Activated T-helper 1 cell treated with anti-CD3 and anti-CD28 coated beads, Interleukin-12 subunit alpha, Interleukin-12 subunit beta, Interleukin-2, Interleukin-4 antibody, amounts not matched to agents 30 ng/mL and 10 ng/mL and 1 ng/mL, durations not matched to agents 14 hours and 24 hours and 36 hours (primary cell): Measurements from ENCODE around the gene ACRBP. TPM values are rescaled to one million over a fixed set of nuclear protein-coding genes. Genes with fewer than 3 reads are reported as not detected.

Source experiments
- DNase-seq: peaks from one replicate; pipeline ENCODE4 v3.0.0; 2021; ENCODE audit warnings: low spot score
- H3K27ac Mint-ChIP-seq: one replicate; pipeline ENCODE4 v1.8.0; 2021; ENCODE audit warnings: mild to moderate bottlenecking, mixed read lengths
- H3K27me3 Mint-ChIP-seq: one replicate; pipeline ENCODE4 v1.8.0; 2022; ENCODE audit warnings: mild to moderate bottlenecking, moderate library complexity, mixed read lengths; ENCODE audit not compliant: insufficient read depth
- H3K36me3 Mint-ChIP-seq: one replicate; pipeline ENCODE4 v1.8.0; 2021; ENCODE audit warnings: low read depth, mixed read lengths
- H3K4me1 Mint-ChIP-seq: one replicate; pipeline ENCODE4 v1.8.0; 2021; ENCODE audit warnings: low read depth, mixed read lengths
- H3K4me3 Mint-ChIP-seq: one replicate; pipeline ENCODE4 v1.8.0; 2021; ENCODE audit warnings: mild to moderate bottlenecking, moderate library complexity, mixed read lengths
- H3K9me3 Mint-ChIP-seq: one replicate; pipeline ENCODE4 v1.8.0; 2021; ENCODE audit warnings: mixed read lengths
- intact Hi-C: fragments of 100-400 bp; cut with micrococcal nuclease; formaldehyde crosslinking; loops from one replicate; pipeline ENCODE4 v1.15.1; 2024
- total RNA-seq: library from RNA; stranded (reverse); gene quantifications from 2 replicates; pipeline ENCODE4 v1.2.3, GENCODE V29; 2022

Gene ACRBP
- 0.83 and 1.0 TPM in 2 replicates for total RNA-seq

- H3K27ac Mint-ChIP-seq: peak within 1 kb of the TSS; percentile 30
- intact Hi-C loops: no loop called here
Measured at GRCh38 chr12:6647083-6647604, at the start of gene ACRBP. ACRBP (minus strand) TSS chr12:6647432; CDS start chr12:6647366, 66 bp downstream.

DNA sequence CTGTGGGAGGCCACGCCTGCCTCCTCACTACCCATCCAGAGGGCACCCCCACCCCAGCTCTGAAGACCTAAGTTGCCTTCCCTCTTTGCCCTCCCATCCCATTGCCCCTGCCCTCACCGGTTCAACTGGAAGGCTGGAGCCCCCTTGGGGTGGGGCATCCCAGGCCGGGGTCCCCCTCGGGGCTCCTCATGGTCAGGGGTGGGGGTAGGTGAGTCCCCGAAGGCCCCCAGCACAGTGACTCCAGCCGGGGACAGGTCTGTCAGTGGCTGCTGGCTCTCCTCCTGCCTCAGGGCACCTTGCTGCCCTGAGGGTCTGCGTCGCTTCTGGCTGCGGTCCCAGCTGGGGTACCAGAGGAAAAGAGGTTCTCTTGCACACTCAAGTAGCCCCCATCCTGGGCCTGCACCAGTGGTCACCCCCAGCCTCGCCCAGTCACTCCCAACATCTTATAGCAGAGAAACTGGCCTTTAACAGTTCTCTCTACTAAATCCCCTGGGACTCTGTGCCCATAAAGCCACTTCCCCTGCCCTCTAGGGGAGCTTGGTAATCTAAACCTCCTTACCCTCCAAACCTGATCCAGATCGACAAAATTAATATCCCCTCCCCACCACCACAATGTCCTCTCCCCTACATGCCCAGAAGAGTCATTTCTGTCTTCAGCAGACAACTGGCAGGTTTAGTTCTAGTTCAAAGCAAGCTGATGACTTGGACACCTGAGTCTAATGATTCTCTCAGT lies 48.2 kb upstream of the ACRBP start:
- intact Hi-C loops: no loop called here
- no peak overlapping the region for H3K4me3 Mint-ChIP-seq
- no peaks in the 10 kb centered on the region for H3K9me3 Mint-ChIP-seq
- no peak overlapping the region for H3K27ac Mint-ChIP-seq
- H3K4me1 Mint-ChIP-seq: peaks cover 16% of the 10 kb centered on the region
- no peak for DNase-seq
- peaks cover 26% of the 10 kb centered on the region for H3K27me3 Mint-ChIP-seq
- H3K36me3 Mint-ChIP-seq: no peaks in the 10 kb centered on the region

More at GRCh38 chr12:6647083-6647604, at the start of gene ACRBP:
- DNase-seq: peak; percentile 28
- H3K9me3 Mint-ChIP-seq: peaks cover 21% of the 10 kb centered on the region
- peak within 1 kb of the TSS; percentile 61 for H3K4me3 Mint-ChIP-seq
- peaks cover 14% of the 10 kb centered on the region for H3K4me1 Mint-ChIP-seq
- H3K36me3 Mint-ChIP-seq: peaks cover 27% of the 10 kb centered on the region
- peaks cover 1% of the 10 kb centered on the region for H3K27me3 Mint-ChIP-seq

DNA sequence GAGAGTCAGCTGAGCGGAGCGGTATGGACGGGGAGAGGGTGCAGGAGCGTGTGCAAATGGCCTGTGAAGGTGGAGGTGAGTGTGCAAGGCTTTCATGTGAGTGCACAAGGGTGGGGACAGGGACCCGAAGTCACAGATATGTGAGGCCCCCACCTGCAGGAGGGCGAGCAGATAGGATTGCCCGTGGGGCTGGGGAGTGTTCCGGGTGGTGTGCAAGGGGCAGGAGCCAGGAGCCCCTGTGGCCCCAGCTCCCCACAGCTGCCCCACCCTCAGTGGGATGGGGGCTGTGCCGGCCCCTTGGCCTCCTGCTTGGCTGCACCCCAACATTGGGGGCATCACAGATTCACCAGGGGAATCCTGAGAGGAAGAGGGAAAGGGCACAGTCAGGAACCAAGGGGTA lies 47.5 kb upstream of the ACRBP start:
- peaks cover 23% of the 10 kb centered on the region for H3K4me1 Mint-ChIP-seq
- no peak overlapping the region for H3K27ac Mint-ChIP-seq

GRCh38 chr12:6693832-6694355 lies 46.7 kb upstream of the ACRBP start:
- no peak for DNase-seq
- Mint-ChIP-seq H3K4me1 (peaks cover 17% of the 10 kb centered on the region), H3K9me3 (no peaks in the 10 kb centered on the region), H3K27ac (no peak overlapping the region), H3K36me3 (no peaks in the 10 kb centered on the region), H3K4me3 (no peak overlapping the region), H3K27me3 (peaks cover 16% of the 10 kb centered on the region)
- intact Hi-C loops: no loop called here

More for the DNA sequence above, 47.5 kb upstream of the ACRBP start:
- Mint-ChIP-seq H3K27me3 (peaks cover 24% of the 10 kb centered on the region), H3K36me3 (no peaks in the 10 kb centered on the region), H3K4me3 (no peak overlapping the region), H3K9me3 (no peaks in the 10 kb centered on the region)
- intact Hi-C loops: no loop called here
- no peak for DNase-seq

GRCh38 chr12:6692888-6693287 lies 45.7 kb upstream of the ACRBP start:
- H3K36me3 Mint-ChIP-seq: peaks cover 4% of the 10 kb centered on the region
- no peak for DNase-seq
- intact Hi-C loops: no loop called here
- no peak overlapping the region for H3K4me3 Mint-ChIP-seq
- peaks cover 7% of the 10 kb centered on the region for H3K27me3 Mint-ChIP-seq
- no peaks in the 10 kb centered on the region for H3K9me3 Mint-ChIP-seq
- no peak overlapping the region for H3K27ac Mint-ChIP-seq
- H3K4me1 Mint-ChIP-seq: peaks cover 26% of the 10 kb centered on the region

DNA sequence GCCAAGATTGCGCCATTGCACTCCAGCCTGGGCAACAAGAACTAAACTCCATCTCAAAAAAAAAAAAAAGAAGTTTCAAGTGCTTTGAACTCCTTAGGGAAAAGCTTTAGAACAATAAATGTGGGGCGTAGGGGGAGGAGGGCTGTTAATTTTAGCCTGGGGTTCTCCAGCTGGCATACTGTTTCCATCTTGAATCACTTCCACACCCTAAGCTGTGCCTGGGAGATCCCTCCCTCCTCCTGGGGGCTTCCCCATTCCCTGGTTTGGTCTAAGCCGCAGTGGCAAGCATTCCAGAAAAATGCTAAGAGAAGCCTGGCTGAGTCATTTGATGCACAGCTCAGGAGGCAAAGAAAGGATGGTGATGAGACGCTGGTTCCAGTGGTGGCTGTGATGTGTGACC lies 44.2 kb upstream of the ACRBP start:
- intact Hi-C loops: no loop called here

GRCh38 chr12:6688999-6689882 lies 42.0 kb upstream of the ACRBP start, which contains the start of gene ZNF384:
ZNF384 (minus strand) TSS chr12:6689375; CDS start chr12:6679520, 9,855 bp downstream.
- Mint-ChIP-seq H3K27me3 (no peaks in the 10 kb centered on the region), H3K9me3 (no peaks in the 10 kb centered on the region), H3K4me3 (peak within 1 kb of the TSS; percentile 97), H3K4me1 (peaks cover 58% of the 10 kb centered on the region), H3K27ac (peak within 1 kb of the TSS; percentile 87), H3K36me3 (peaks cover 32% of the 10 kb centered on the region)
- peak; percentile 94 for DNase-seq
- intact Hi-C loops: loop anchor here (1.0 to 10.0 kb wide), 18 partner anchors 26 to 500 kb away; partner anchors contain the start of genes CD4, COPS7A, EMG1 and ING4

More for the DNA sequence above, 44.2 kb upstream of the ACRBP start:
- Mint-ChIP-seq H3K9me3 (no peaks in the 10 kb centered on the region), H3K36me3 (peaks cover 15% of the 10 kb centered on the region), H3K4me3 (peak overlapping the region; percentile 52), H3K4me1 (peaks cover 40% of the 10 kb centered on the region), H3K27me3 (peaks cover 2% of the 10 kb centered on the region), H3K27ac (no peak overlapping the region)
- no peak for DNase-seq

- Mint-ChIP-seq H3K4me3 (peak overlapping the region; percentile 97), H3K36me3 (peaks cover 33% of the 10 kb centered on the region), H3K27me3 (no peaks in the 10 kb centered on the region), H3K27ac (peak overlapping the region; percentile 87), H3K4me1 (peaks cover 58% of the 10 kb centered on the region), H3K9me3 (no peaks in the 10 kb centered on the region)
- DNase-seq: no peak
- intact Hi-C loops: loop anchor here (2.0 to 10.0 kb wide), 6 partner anchors 84 to 500 kb away; partner anchors contain the start of genes CD4, LAG3, LRRC23 and PEX5
Measured at GRCh38 chr12:6688543-6688998, 41.3 kb upstream of the ACRBP start.

DNA sequence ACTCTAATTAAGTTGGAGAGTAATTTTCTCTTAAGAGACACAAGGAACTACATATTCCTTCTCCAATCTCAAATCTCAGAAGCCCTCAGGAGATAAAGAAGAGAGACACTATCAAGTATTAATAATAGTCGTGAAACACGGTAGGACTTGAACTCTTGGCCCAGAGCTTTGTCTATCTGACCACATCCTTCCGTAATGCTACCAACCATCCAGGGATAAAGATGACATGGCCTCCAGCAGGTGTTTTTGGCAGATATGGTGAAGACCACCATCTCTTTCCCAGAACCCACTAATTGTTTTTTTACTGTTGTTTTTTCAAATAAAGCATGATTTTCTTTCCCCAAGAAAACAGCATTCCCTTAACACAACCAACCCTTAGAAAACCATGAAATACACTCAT lies 38.6 kb upstream of the ACRBP start:
- H3K36me3 Mint-ChIP-seq: peaks cover 37% of the 10 kb centered on the region
- intact Hi-C loops: loop anchor here (5.0 to 10.0 kb wide), 3 partner anchors 86 to 261 kb away; partner anchors contain the start of genes CD4 and LAG3
- H3K4me3 Mint-ChIP-seq: no peak overlapping the region
- H3K27me3 Mint-ChIP-seq: no peaks in the 10 kb centered on the region
- peaks cover 55% of the 10 kb centered on the region for H3K4me1 Mint-ChIP-seq
- no peaks in the 10 kb centered on the region for H3K9me3 Mint-ChIP-seq
- no peak for DNase-seq
- no peak overlapping the region for H3K27ac Mint-ChIP-seq

DNA sequence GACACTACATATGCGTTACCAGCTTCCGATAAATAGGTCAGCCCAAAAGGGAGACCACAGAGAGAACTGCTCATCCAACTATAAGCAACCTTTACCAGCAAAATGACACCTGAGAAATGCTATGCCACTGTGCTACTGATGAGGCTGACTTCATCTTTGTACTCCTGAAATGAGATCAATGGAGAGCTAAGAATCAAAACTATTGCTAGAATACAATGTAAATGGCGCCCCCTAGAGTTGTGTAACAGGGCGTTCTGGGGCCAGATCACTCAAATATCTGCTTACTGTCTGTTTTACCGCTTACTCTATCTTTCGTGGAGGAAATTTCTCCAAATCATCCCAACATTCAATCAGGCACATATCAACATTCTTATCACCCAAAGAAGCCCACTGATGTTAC lies 37.4 kb upstream of the ACRBP start:
- Mint-ChIP-seq H3K4me1 (peaks cover 48% of the 10 kb centered on the region), H3K27me3 (no peaks in the 10 kb centered on the region), H3K27ac (no peak overlapping the region), H3K9me3 (no peaks in the 10 kb centered on the region), H3K4me3 (no peak overlapping the region), H3K36me3 (peaks cover 38% of the 10 kb centered on the region)
- intact Hi-C loops: loop anchor here (1.0 to 10.0 kb wide), 5 partner anchors 63 to 260 kb away; partner anchors contain the start of genes CD4 and LAG3
- DNase-seq: peak; percentile 24

GRCh38 chr12:6676962-6677361 lies 29.7 kb upstream of the ACRBP start:
- Mint-ChIP-seq H3K27me3 (no peaks in the 10 kb centered on the region), H3K4me3 (no peak overlapping the region), H3K9me3 (no peaks in the 10 kb centered on the region), H3K27ac (no peak overlapping the region), H3K4me1 (peaks cover 6% of the 10 kb centered on the region), H3K36me3 (peaks cover 68% of the 10 kb centered on the region)
- intact Hi-C loops: no loop called here
- DNase-seq: no peak

- peaks cover 79% of the 10 kb centered on the region for H3K36me3 Mint-ChIP-seq
- no peak overlapping the region for H3K4me3 Mint-ChIP-seq
- intact Hi-C loops: no loop called here
- H3K27me3 Mint-ChIP-seq: no peaks in the 10 kb centered on the region
- H3K9me3 Mint-ChIP-seq: no peaks in the 10 kb centered on the region
- H3K27ac Mint-ChIP-seq: no peak overlapping the region
- H3K4me1 Mint-ChIP-seq: no peaks in the 10 kb centered on the region
- no peak for DNase-seq
Measured at GRCh38 chr12:6672143-6672542, 24.9 kb upstream of the ACRBP start.
